GM19043 (cell line): ENCODE results near the gene SIGLEC9.

Source experiments
- ATAC-seq: cut with Tn5 transposase; IDR thresholded peaks from one replicate; pipeline ENCODE4 v1.9.1; 2021; ENCODE audit warnings: low read depth; ENCODE audit not compliant: unreplicated experiment

Gene SIGLEC9

GRCh38 chr19:51122112-51122981 is 2.4 kb upstream of the SIGLEC9 start:
- no peak for ATAC-seq

- no peak for ATAC-seq
These were observed 1.3 kb upstream of the SIGLEC9 start for GRCh38 chr19:51123381-51123800.

- no peak for ATAC-seq
These were observed 904 bp upstream of the SIGLEC9 start for GRCh38 chr19:51123802-51124201.

GRCh38 chr19:51124216-51124615 is 490 bp upstream of the SIGLEC9 start:
- no peak for ATAC-seq

GRCh38 chr19:51125421-51126075 is 842 bp downstream of the SIGLEC9 start:
- no peak for ATAC-seq

GRCh38 chr19:51127032-51127431 is 2.3 kb downstream of the SIGLEC9 start:
- ATAC-seq: no peak

- no peak for ATAC-seq
These were observed 3.0 kb downstream of the SIGLEC9 start for GRCh38 chr19:51127755-51128154.

- no peak for ATAC-seq
These were observed 3.5 kb downstream of the SIGLEC9 start for GRCh38 chr19:51128227-51128626.

- ATAC-seq: no peak
These were observed 5.0 kb downstream of the SIGLEC9 start for GRCh38 chr19:51129716-51130115.

- no peak for ATAC-seq
These were observed 7.3 kb downstream of the SIGLEC9 start for GRCh38 chr19:51131780-51132680.

- ATAC-seq: no peak
These were observed 10.3 kb downstream of the SIGLEC9 start for GRCh38 chr19:51135004-51135403.

- no peak for ATAC-seq
These were observed 11.5 kb downstream of the SIGLEC9 start for GRCh38 chr19:51135986-51136762.

GRCh38 chr19:51136851-51137551 is 12.3 kb downstream of the SIGLEC9 start:
- ATAC-seq: no peak

GRCh38 chr19:51137792-51138425 is 13.2 kb downstream of the SIGLEC9 start:
- ATAC-seq: no peak

- no peak for ATAC-seq
These were observed 13.9 kb downstream of the SIGLEC9 start for GRCh38 chr19:51138549-51138979.

GRCh38 chr19:51139299-51140014 is 14.8 kb downstream of the SIGLEC9 start:
- no peak for ATAC-seq

- ATAC-seq: no peak
These were observed 15.7 kb downstream of the SIGLEC9 start for GRCh38 chr19:51140441-51140840.

GRCh38 chr19:51141181-51141580 is 16.5 kb downstream of the SIGLEC9 start:
- no peak for ATAC-seq
